HUDEP-2 (cell line): Measurements from ENCODE around the gene ACP3.
"Not testable (repeated sequence)": the region's sequence is repeated elsewhere in the genome, so short reads cannot be mapped to it uniquely, and the experiment has no call there.

Experiments
- DNase-seq, 76 experiments: peaks; one replicate each; lab custom pipeline; 2025; ENCODE audit not compliant: unreplicated experiment in 76 of 76; lab: John Stamatoyannopoulos, UW

ACP3 gene

DNA sequence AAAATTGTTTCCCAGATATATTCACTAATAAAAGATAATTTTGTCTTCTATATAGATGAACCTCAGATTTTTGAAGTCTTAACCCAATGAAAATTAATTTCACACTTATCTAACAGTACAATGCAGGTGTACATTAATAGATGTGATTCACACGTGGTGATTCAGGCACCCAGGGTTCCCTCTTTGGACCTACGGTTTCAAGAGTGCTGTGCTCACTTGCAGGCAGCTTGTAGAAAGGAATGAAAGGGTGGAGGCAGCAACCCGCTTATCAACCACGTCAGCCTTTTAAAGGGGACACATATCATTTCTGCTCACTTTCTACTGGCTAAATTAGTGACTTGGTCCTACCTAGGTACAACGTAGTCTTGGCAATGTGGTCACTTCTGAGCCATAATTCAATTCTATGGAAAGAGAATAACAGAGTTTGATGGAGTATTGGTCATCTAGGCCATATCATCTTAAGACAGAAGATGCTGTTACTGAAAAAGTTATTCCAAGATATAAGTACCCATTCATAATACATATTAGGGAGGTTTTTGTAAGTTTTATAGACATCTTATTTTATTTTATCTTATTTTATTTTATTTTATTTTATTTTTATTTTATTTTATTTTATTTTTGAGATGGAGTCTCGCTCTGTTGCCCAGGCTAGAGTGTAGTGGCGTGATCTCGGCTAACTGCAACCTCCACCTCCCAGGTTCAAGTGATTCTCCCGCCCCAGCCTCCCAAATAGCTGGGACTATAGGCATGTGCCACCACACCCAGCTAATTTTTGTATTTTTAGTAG lies 37.9 kb downstream of the ACP3 start:
- DNase-seq: peak in 22 of 76 experiments; percentile 2 to 42 (median 20)

DNA sequence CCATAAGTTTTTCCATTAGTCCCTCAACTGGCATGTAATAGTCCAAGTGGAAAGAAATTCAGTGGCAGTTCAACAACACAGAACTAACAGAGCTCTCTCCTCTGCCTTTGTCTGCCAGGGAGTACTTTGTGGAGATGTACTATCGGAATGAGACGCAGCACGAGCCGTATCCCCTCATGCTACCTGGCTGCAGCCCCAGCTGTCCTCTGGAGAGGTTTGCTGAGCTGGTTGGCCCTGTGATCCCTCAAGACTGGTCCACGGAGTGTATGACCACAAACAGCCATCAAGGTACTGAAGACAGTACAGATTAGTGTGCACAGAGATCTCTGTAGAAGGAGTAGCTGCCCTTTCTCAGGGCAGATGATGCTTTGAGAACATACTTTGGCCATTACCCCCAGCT lies 39.4 kb downstream of the ACP3 start:
- DNase-seq: no peak

GRCh38 chr3:132360717-132361116 lies 43.5 kb downstream of the ACP3 start:
- no peak for DNase-seq

GRCh38 chr3:132362329-132362728 lies 45.1 kb downstream of the ACP3 start:
- no peak for DNase-seq

DNA sequence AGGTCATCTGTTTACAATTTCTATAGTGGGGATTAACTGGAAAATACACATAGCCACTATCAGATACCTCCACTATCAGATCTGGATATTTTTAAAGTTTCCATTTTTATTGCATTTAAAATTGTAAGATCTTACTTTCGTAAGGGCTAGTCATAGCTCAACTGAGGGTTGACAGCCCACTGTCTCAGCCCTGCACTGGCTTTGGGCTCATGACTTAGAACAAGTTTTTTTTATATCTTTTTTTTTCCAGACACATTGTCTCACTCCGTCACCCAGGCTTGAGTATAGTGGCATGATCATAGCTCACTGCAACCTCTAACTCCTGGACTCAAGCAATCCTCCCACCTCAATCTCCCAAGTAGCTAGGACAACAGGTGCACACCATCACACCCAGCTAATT lies 51.3 kb downstream of the ACP3 start:
- DNase-seq: no peak

DNA sequence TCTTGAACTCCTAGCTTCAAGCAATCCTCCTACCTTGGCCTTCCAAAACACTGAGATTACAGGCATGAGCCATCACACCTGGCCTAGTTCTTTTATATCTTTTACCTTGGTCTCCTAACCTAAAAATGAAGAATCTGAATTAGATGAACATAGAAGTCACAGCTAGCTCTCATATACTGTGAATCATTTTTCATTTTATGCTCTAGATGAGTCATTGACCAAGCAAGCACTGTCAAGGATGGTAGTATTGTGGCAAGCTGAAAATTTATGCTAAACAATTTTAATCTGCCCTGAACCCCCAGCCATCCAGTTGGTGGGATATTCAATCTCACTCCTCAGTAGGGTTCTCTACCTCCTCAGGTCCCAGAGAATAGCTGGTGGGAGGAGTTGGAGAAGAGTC lies 51.8 kb downstream of the ACP3 start:
- DNase-seq: no peak

GRCh38 chr3:132376945-132377354 lies 59.7 kb downstream of the ACP3 start:
- DNase-seq: not testable (repeated sequence)

GRCh38 chr3:132378048-132378762 lies 61.0 kb downstream of the ACP3 start:
- DNase-seq: no peak

GRCh38 chr3:132378846-132379245 lies 61.6 kb downstream of the ACP3 start:
- DNase-seq: no peak

- no peak for DNase-seq
Observed at GRCh38 chr3:132380920-132381319, 63.7 kb downstream of the ACP3 start.

GRCh38 chr3:132381348-132381944 lies 64.2 kb downstream of the ACP3 start:
- no peak for DNase-seq

DNA sequence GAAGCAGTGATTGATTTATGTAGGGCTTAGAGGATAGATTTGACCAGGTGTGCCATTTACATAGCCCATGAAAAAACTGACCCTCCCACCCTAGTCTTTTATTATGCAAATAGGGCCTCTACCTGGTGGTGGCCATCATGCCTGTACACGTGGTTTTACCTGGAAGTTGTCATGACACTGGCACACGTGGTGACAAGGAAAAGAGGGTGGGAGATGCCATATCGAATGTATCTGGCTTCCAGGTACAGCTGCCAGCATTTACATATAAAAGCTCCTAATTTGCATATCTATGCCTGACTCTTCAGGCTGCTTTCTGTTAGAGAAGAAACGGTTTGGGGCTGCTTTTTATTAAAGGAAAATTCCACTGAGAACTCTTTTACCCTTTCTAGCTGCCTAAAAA lies 65.1 kb downstream of the ACP3 start:
- DNase-seq: no peak

GRCh38 chr3:132382688-132383194 lies 65.5 kb downstream of the ACP3 start:
- DNase-seq: no peak

DNA sequence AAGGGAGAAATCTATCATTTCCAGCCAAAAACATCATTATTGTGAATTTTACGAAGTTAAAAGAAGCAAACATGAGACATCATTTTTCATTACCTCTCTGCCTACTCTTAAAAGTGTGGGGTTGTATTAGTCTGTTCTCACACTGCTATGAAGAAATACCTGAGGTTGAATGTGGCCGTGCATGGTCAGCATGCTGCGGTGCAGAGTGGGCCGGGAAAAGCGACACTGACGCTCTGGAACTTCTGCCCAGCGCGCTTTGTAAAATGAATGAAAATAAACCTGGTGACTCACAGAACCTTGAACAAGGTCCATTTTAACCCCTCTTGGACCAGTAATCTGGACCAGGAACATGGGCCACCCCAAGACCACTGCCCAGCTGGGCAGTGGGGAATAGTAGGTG lies 69.1 kb downstream of the ACP3 start:
- no peak for DNase-seq

DNA sequence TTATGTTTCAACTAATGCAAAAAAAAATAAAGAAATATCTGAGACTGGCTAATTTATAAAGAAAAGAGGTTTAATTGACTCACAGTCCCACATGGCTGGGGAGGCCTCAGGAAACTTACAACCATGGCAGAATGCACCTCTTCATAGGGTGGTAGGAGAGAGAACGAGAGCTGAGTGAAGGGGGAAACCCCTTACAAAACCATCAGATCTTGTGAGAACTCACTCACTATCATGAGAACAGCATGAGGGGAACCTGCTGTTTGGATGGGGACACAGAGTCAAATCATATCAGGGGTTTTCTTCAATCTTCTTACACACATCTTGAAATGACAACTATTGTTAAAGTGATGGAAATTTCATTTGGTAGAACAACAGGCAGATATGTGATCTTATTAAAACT lies 75.5 kb downstream of the ACP3 start:
- not testable (repeated sequence) for DNase-seq

DNA sequence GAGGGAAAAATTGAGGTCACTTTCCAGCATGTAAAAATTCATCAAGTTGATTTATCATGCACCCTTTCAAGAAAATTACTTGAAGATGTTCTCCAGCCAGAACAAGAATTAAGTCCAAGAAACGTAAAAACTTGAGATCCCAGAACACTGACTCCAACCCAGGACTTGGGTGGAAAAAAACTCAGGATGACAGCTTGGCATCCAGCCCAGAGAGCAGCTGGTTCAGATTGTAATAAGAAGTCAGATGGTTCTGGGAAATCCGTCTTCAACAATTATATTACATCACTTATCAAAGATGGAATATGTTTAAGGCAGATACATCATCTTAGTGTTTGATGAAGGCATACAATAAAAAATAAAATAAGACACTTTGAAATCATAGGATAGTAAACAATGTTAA lies 77.1 kb downstream of the ACP3 start:
- DNase-seq: no peak

DNA sequence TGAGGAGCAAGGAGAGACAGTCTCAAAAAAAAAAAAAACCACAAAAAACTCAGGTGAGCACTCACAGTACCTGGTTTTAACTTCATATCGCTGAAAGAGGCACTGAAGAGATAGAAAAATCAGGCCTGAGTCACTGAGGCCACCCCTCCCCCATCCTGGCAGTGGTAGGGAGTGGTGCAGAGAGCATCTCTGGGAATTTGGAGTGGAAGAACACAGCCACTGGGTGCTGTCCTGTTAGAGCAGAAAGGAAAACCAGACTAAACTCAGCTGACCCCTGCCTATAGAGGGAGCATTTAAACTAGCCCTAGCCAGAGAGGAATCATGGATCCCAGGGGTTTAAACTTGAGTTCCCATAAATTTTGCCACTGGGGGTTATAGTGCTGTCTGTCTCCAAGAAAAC lies 77.9 kb downstream of the ACP3 start:
- DNase-seq: no peak

DNA sequence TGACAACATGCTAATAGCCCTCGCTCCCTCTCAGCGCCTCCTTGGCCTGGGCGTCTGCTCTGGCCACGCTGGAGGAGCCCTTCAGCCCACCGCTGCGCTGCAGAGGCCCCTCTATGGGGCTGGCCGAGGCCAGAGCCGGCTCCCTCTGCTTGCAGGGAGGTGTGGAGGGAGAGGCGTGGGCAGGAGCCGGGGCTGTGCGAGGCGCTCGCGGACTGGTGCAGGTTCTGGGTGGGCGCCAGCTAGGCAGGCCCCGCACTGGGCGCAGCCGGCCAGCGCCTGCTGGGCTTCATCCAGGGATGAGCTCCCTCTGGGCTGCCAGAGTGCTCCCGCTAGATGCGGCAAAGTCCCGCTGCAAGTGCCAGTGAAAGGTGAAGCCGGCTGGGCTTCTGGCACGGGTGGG lies 79.0 kb downstream of the ACP3 start:
- no peak for DNase-seq

DNA sequence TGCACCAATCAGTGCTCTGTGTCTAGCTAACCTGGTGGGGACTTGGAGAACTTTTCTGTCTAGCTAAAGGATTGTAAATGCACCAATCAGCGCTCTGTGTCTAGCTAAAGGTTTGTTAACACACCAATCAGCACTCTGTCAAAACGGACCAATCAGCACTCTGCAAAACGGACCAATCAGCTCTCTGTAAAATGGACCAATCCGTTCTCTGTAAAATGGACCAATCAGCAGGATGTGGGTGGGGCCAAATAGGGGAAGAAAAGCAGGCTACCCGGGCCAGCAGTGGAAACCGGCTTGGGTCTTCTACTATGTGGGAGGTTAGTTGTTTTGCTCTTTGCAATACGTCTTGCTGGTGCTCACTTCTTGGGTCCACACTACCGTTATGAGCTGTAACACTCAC lies 79.6 kb downstream of the ACP3 start:
- DNase-seq: not testable (repeated sequence)

DNA sequence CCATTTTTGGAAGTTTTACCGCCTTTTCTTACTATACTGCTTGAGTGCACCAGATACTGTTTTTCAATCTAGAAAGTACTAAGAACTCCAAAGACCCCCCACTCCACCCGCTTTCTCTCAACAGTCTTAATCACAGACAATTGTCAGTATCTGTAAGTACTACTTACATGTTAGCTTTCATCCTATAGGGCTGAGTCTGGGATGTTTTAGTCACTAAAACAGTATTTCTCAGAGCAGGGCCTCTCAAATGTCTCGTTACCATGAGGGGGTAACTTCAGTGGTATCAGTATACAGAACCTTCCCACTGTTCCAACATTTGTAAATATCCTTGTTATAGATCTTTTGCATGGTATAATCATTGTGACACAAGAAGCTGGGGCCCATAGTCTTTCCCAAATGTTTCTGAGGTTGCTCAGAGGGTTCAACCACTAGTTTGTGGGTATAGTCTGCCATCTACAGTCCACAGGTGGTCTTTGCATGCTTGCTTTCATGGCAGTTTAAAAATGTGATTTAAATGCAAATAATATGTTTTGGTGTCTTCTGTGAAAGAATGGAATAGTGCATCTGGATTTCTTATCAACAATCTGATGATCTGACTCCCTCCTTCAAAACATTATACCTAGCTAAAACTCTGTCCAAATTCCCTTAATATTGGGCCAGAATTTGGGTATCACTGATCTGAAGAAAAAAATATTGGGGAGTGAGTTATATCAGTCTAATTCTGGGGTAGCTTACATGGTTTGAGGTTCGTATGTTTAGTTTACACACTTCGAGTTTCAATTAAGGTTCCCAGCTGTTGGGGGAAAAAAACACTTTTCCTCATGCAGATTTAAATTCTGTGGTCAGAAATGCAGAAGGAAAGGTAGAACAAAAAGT lies 82.1 kb downstream of the ACP3 start:
- DNase-seq: peak in 31 of 76 experiments; percentile 5 to 61 (median 26)

- DNase-seq: no peak
Observed at GRCh38 chr3:132401255-132401654, 84.0 kb downstream of the ACP3 start.
